MM.1S (cell line): ENCODE data around the gene DCHS2.

Experiments
- EZH2 ChIP-seq: fragments of 300-600 bp; sonication (generic); optimal IDR thresholded peaks from 2 replicates; pipeline ENCODE3; 2017; ENCODE audit warnings: low read depth, mild to moderate bottlenecking, antibody characterized with exemption, low read length, mixed read lengths
- TF ChIP-seq, protein P1 (sequence below): fragments of 300-600 bp; sonication (generic); IDR thresholded peaks from 2 replicates; pipeline ENCODE4 v1.5.1; 2016; ENCODE audit warnings: antibody characterized with exemption, low read length, mixed read lengths

DNA sequence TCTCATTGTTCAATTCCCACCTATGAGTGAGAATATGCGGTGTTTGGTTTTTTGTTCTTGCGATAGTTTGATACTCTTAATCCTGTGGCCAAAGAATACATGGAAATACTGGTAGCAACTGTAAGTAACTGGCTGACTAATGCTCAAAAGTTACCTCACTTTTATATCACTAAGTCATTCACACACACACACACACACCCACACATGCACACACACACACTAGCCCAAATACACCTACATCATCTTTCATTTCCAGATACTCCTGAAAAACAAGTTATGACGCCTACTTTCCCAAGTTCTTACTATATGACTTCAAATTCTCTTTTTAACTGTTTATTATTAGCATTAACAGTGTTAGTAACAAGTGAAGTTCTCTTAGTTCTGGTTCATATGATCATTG, 101.3 kb downstream of the DCHS2 start:
- TF ChIP-seq EZH2: no peak
- TF ChIP-seq, protein P1, sequence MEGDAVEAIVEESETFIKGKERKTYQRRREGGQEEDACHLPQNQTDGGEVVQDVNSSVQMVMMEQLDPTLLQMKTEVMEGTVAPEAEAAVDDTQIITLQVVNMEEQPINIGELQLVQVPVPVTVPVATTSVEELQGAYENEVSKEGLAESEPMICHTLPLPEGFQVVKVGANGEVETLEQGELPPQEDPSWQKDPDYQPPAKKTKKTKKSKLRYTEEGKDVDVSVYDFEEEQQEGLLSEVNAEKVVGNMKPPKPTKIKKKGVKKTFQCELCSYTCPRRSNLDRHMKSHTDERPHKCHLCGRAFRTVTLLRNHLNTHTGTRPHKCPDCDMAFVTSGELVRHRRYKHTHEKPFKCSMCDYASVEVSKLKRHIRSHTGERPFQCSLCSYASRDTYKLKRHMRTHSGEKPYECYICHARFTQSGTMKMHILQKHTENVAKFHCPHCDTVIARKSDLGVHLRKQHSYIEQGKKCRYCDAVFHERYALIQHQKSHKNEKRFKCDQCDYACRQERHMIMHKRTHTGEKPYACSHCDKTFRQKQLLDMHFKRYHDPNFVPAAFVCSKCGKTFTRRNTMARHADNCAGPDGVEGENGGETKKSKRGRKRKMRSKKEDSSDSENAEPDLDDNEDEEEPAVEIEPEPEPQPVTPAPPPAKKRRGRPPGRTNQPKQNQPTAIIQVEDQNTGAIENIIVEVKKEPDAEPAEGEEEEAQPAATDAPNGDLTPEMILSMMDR: no peak
